AG10803 (cell line): ENCODE measurements around the gene ZNF143.

ENCODE experiments used
- DNase-seq: peaks from one replicate; pipeline ENCODE4 v3.0.0; 2010; ENCODE audit warnings: low read depth
- H3K4me3 ChIP-seq: 2 replicates; pipeline ENCODE4 v1.5.1; 2011; ENCODE audit warnings: mild to moderate bottlenecking, low read length, control low read depth
- CTCF ChIP-seq: conservative IDR thresholded peaks from 2 replicates; pipeline ENCODE4 v1.5.1; 2011; ENCODE audit warnings: mild to moderate bottlenecking, low read length, control low read depth, inconsistent platforms

ZNF143 gene

GRCh38 chr11:9473408-9473807 lies 12.6 kb downstream of the ZNF143 start:
- no peak overlapping the region for H3K4me3 ChIP-seq
- no peak for TF ChIP-seq CTCF
- no peak for DNase-seq

- H3K4me3 ChIP-seq, result no peak overlapping the region
- no peak for DNase-seq
- no peak for TF ChIP-seq CTCF
These were observed 19.1 kb downstream of the ZNF143 start for GRCh38 chr11:9479899-9480298.

DNA sequence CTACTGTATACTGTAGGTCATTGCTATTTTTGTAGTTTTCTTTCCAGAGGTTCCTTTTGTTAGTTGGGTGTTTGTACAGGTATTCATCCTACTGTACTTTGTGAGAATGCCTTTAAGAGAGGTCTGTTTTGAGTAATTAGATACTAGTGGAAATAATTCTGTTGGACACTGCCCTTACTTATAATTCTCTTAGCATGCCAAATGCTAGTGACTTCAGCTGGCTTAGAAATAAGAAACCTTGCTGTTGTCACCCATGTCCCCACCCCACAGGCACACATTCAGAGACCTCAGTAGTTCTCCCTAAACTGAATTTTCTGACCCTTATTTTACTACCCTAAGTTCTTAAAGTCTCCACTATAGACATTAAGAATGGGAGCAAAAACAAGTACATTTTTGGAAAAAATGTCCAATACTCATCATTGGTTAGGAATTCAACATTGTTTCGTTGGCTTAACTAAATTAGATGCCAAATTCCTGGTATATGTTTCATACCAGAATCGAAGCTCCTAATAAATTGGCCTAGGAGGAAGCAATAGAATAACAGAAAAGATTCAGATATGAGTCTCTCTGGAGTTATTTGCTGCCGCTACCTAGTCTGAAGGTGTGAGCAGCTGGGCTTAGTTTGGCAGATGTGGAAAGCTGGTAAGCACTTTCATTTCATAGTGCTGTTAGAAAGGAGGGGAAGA lies 28.4 kb downstream of the ZNF143 start:
- no peak for TF ChIP-seq CTCF
- peak overlapping the region; percentile 26 for H3K4me3 ChIP-seq
- peak; percentile 78 for DNase-seq

GRCh38 chr11:9490376-9490775 lies 29.6 kb downstream of the ZNF143 start:
- TF ChIP-seq CTCF, result no peak
- no peak overlapping the region for H3K4me3 ChIP-seq
- DNase-seq, result no peak

DNA sequence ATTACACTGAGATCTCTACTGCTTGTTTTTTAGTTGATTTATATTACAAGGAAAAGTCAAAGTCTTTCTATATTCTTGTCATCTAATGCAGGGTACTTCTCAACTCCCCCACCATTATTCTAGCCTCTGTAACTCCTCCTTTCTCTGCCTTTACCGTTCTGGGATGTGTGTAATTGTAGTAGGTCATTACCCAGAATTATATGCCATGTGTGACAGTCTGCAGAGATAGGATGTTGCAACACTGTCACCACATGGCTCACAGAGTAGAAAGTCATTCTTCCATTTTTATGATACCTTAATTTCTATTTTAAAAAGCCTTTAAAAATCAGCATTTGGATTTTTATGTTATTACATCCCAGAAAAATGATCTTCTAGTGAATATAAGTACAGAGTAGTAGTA lies 32.7 kb downstream of the ZNF143 start:
- H3K4me3 ChIP-seq, result no peak overlapping the region
- DNase-seq, result peak; percentile 21
- TF ChIP-seq CTCF, result no peak

GRCh38 chr11:9494316-9494715 lies 33.5 kb downstream of the ZNF143 start:
- DNase-seq, result no peak
- no peak for TF ChIP-seq CTCF
- no peak overlapping the region for H3K4me3 ChIP-seq

- TF ChIP-seq CTCF, result no peak
- no peak overlapping the region for H3K4me3 ChIP-seq
- no peak for DNase-seq
These were observed 35.1 kb downstream of the ZNF143 start for GRCh38 chr11:9495803-9496514.
